Putamen (tissue), 1 donor: ENCODE data around the gene CXCL10.
"Not testable (repeated sequence)": the region's sequence is repeated elsewhere in the genome, so short reads cannot be mapped to it uniquely, and the experiment has no call there.

Experiments used
- DNase-seq: peaks from one replicate; pipeline ENCODE4 v3.0.0-alpha.2; 2016; ENCODE audit warnings: low spot score

The CXCL10 gene

GRCh38 chr4:76024065-76024464, 768 bp upstream of the CXCL10 start:
- DNase-seq = no peak

- no peak for DNase-seq
These were observed 620 bp downstream of the CXCL10 start for GRCh38 chr4:76022677-76023076.

GRCh38 chr4:76022031-76022430, 1.3 kb downstream of the CXCL10 start:
- no peak for DNase-seq

- DNase-seq = no peak
These were observed 6.1 kb downstream of the CXCL10 start for GRCh38 chr4:76017056-76017686.

- no peak for DNase-seq
These were observed 6.9 kb downstream of the CXCL10 start for GRCh38 chr4:76016393-76016792.

GRCh38 chr4:76013540-76013939, 9.8 kb downstream of the CXCL10 start:
- no peak for DNase-seq

- DNase-seq = no peak
These were observed 10.9 kb downstream of the CXCL10 start for GRCh38 chr4:76012388-76012801.

- no peak for DNase-seq
These were observed 11.5 kb downstream of the CXCL10 start for GRCh38 chr4:76011700-76012387.

- no peak for DNase-seq
These were observed 12.2 kb downstream of the CXCL10 start for GRCh38 chr4:76011018-76011670.

- no peak for DNase-seq
These were observed 12.7 kb downstream of the CXCL10 start for GRCh38 chr4:76010576-76010975.

- no peak for DNase-seq
These were observed 14.0 kb downstream of the CXCL10 start for GRCh38 chr4:76009311-76009710.

GRCh38 chr4:76007089-76007862, 16.0 kb downstream of the CXCL10 start, which contains the start of gene CXCL9:
TSS of gene CXCL9 (minus strand) at chr4:76007509. CDS start at chr4:76007449, 60 bp downstream.
- DNase-seq = no peak

GRCh38 chr4:76003620-76004019, 19.7 kb downstream of the CXCL10 start:
- DNase-seq = no peak

GRCh38 chr4:76003035-76003434, 20.3 kb downstream of the CXCL10 start:
- no peak for DNase-seq

GRCh38 chr4:76002176-76002575, 21.1 kb downstream of the CXCL10 start:
- no peak for DNase-seq

GRCh38 chr4:76001700-76002099, 21.6 kb downstream of the CXCL10 start:
- DNase-seq = no peak

- no peak for DNase-seq
These were observed 23.0 kb downstream of the CXCL10 start for GRCh38 chr4:76000279-76000678.

- DNase-seq = not testable (repeated sequence)
These were observed 24.7 kb downstream of the CXCL10 start for GRCh38 chr4:75998525-75999147.

GRCh38 chr4:75997946-75998345, 25.4 kb downstream of the CXCL10 start:
- DNase-seq = peak; percentile 77

- DNase-seq = no peak
These were observed 26.2 kb downstream of the CXCL10 start for GRCh38 chr4:75997081-75997480.

GRCh38 chr4:75995727-75996126, 27.6 kb downstream of the CXCL10 start:
- no peak for DNase-seq

GRCh38 chr4:75992462-75992861, 30.8 kb downstream of the CXCL10 start:
- no peak for DNase-seq
